ENCODE measurements around the gene AFAP1L1.
"Not testable (repeated sequence)": the region's sequence is repeated elsewhere in the genome, so short reads cannot be mapped to it uniquely, and the experiment has no call there.

AFAP1L1 gene

GRCh38 chr5:149262315-149262714, 9.3 kb upstream of the AFAP1L1 start:
- DNase-seq (ENCODE audit: low read depth) = no peak

- DNase-seq (ENCODE audit: low read depth) = peak; percentile 25
Observed at GRCh38 chr5:149264439-149265067, 7.1 kb upstream of the AFAP1L1 start.

GRCh38 chr5:149265068-149265465, 6.6 kb upstream of the AFAP1L1 start:
- no peak for DNase-seq (ENCODE audit: low read depth)

GRCh38 chr5:149265597-149265996, 6.1 kb upstream of the AFAP1L1 start:
- DNase-seq (ENCODE audit: low read depth) = no peak

- DNase-seq (ENCODE audit: low read depth) = no peak
Observed at GRCh38 chr5:149267241-149267973, 4.3 kb upstream of the AFAP1L1 start.

GRCh38 chr5:149268928-149269557, 2.6 kb upstream of the AFAP1L1 start:
- DNase-seq (ENCODE audit: low read depth) = no peak

GRCh38 chr5:149271195-149271715, 404 bp upstream of the AFAP1L1 start:
- no peak for DNase-seq (ENCODE audit: low read depth)

- not testable (repeated sequence) for DNase-seq (ENCODE audit: low read depth)
Observed at GRCh38 chr5:149272781-149273180, 1.1 kb downstream of the AFAP1L1 start.

GRCh38 chr5:149273237-149273636, 1.6 kb downstream of the AFAP1L1 start:
- no peak for DNase-seq (ENCODE audit: low read depth)

GRCh38 chr5:149273950-149274349, 2.3 kb downstream of the AFAP1L1 start:
- no peak for DNase-seq (ENCODE audit: low read depth)

GRCh38 chr5:149274939-149275338, 3.3 kb downstream of the AFAP1L1 start:
- DNase-seq (ENCODE audit: low read depth) = no peak

- DNase-seq (ENCODE audit: low read depth) = no peak
Observed at GRCh38 chr5:149277801-149278200, 6.1 kb downstream of the AFAP1L1 start.

GRCh38 chr5:149278451-149279210, 7.0 kb downstream of the AFAP1L1 start:
- DNase-seq (ENCODE audit: low read depth) = no peak

GRCh38 chr5:149279661-149280060, 8.0 kb downstream of the AFAP1L1 start:
- no peak for DNase-seq (ENCODE audit: low read depth)

GRCh38 chr5:149280124-149280523, 8.5 kb downstream of the AFAP1L1 start:
- DNase-seq (ENCODE audit: low read depth) = no peak

- DNase-seq (ENCODE audit: low read depth) = no peak
Observed at GRCh38 chr5:149280802-149281201, 9.1 kb downstream of the AFAP1L1 start.

GRCh38 chr5:149282027-149282965, 10.6 kb downstream of the AFAP1L1 start:
- DNase-seq (ENCODE audit: low read depth) = no peak

- no peak for DNase-seq (ENCODE audit: low read depth)
Observed at GRCh38 chr5:149282966-149283332, 11.3 kb downstream of the AFAP1L1 start.

GRCh38 chr5:149283626-149284480, 12.2 kb downstream of the AFAP1L1 start:
- DNase-seq (ENCODE audit: low read depth) = no peak

GRCh38 chr5:149284501-149284900, 12.8 kb downstream of the AFAP1L1 start:
- no peak for DNase-seq (ENCODE audit: low read depth)
